Gastrocnemius medialis (tissue), 4 donors: ENCODE data around the gene CEP170B. TPM values are rescaled to one million over a fixed set of nuclear protein-coding genes. Genes with fewer than 3 reads are reported as not detected.

Experiments
- ATAC-seq, 2 donors: fragments of 150-250 bp; one replicate each; pipeline ENCODE4 v1.9.1; 2016
- DNase-seq, 2 donors: peaks; one replicate each; pipeline ENCODE4 v3.0.0-alpha.2; 2019
- H3K27ac ChIP-seq, 4 donors: fragments of 200-600 bp; sonication (generic); 1 replicate in 1 of 4; 2 replicates in 3 of 4; pipeline ENCODE4 v1.5.1; 2016 to 2018; ENCODE audit warnings: mild to moderate bottlenecking in 2 of 4, moderate library complexity in 1 of 4
- H3K27me3 ChIP-seq, 3 donors: fragments of 200-600 bp; sonication (generic) in 2 of 3; 1 replicate in 1 of 3; 2 replicates in 2 of 3; pipeline versions ENCODE4 v1.5.1 to v1.6.0; 2016 to 2019; ENCODE audit warnings: mild to moderate bottlenecking in 1 of 3, moderate library complexity in 1 of 3
- H3K36me3 ChIP-seq, 2 donors: fragments of 200-600 bp; sonication (generic) in 1 of 2; one replicate each; pipeline ENCODE4 v1.5.1; 2017 to 2018
- H3K4me1 ChIP-seq, 2 donors: fragments of 200-600 bp; sonication (generic) in 1 of 2; one replicate each; pipeline ENCODE4 v1.5.1; 2016 to 2017; ENCODE audit warnings: mild to moderate bottlenecking in 2 of 2
- H3K4me3 ChIP-seq, 4 donors: fragments of 200-600 bp; sonication (generic) in 3 of 4; 1 replicate in 1 of 4; 2 replicates in 3 of 4; pipeline ENCODE4 v1.5.1; 2016 to 2019; ENCODE audit warnings: mild to moderate bottlenecking in 2 of 4
- H3K9me3 ChIP-seq, 3 donors: fragments of 200-600 bp; sonication (generic) in 2 of 3; 1 replicate in 1 of 3; 2 replicates in 2 of 3; pipeline ENCODE4 v1.5.1; 2016 to 2019
- CTCF ChIP-seq, 5 experiments: fragments of 450-650 bp in 3 of 5; fragments of 200-600 bp in 2 of 5; sonication (generic) in 2 of 5; IDR thresholded peaks in 4 of 5; conservative IDR thresholded peaks in 1 of 5; 1 replicate in 4 of 5; 2 replicates in 1 of 5; pipeline ENCODE4 v1.5.1; 2016 to 2019; ENCODE audit warnings: antibody characterized with exemption in 5 of 5, mild to moderate bottlenecking in 3 of 5, moderate library complexity in 3 of 5
- POLR2A ChIP-seq, 2 donors: fragments of 450-650 bp; IDR thresholded peaks; one replicate each; pipeline ENCODE4 v1.6.1; 2017; ENCODE audit warnings: antibody characterized with exemption in 2 of 2, mild to moderate bottlenecking in 2 of 2, moderate library complexity in 2 of 2
- in situ Hi-C, 4 donors: fragments of 200-750 bp; cut with MboI; loops; one replicate each; pipeline versions ENCODE4 v1.15.0 to v1.8.0; 2017; ENCODE audit warnings: low sequenced_read_pairs in 4 of 4
- intact Hi-C: fragments of 100-400 bp; cut with DNase I; formaldehyde crosslinking; loops from one replicate; pipeline ENCODE4 v1.15.1; 2023; ENCODE audit warnings: low total_unique reads
- total RNA-seq, 4 donors: library from RNA; depleted of rRNA; stranded (reverse); fragments of >200 nt; gene quantifications; one replicate each; pipeline versions ENCODE4 v1.1.0 to v1.2.3, GENCODE V29; 2016

Gene CEP170B
- total RNA-seq, 4 donors from 2014 or later = 4.5 to 13.0 (median 7.1) TPM

- Histone ChIP-seq H3K9me3 (no peaks in the 10 kb centered on the region), H3K4me3 (no peak overlapping the region), H3K27me3 (peaks cover 0 to 4% (median 3%) of the 10 kb centered on the region in 3 donors), H3K36me3 (no peaks in the 10 kb centered on the region), H3K4me1 (peaks cover 0 to 18% of the 10 kb centered on the region in 2 donors), H3K27ac (no peak overlapping the region)
- TF ChIP-seq POLR2A (IDR thresholded peaks at IDR 0.05) = no peak
- no peak for TF ChIP-seq CTCF (IDR thresholded peaks at IDR 0.05 in 4 of 5, conservative IDR thresholded peaks at IDR 0.05 in 1 of 5)
- in situ Hi-C loops (loop anchor here in 3 of 4 donors (5.0 kb wide), 1 partner anchor 56 kb away; no protein-coding TSS in a partner anchor), intact Hi-C loops (no loop called here)
- DNase-seq = no peak
- ATAC-seq = no peak
These were observed 42.0 kb upstream of the CEP170B start for GRCh38 chr14:104822821-104823615.

- H3K36me3 ChIP-seq = no peaks in the 10 kb centered on the region
- DNase-seq = no peak
- H3K27me3 ChIP-seq = peaks cover 0 to 4% (median 3%) of the 10 kb centered on the region in 3 donors
- no peak for TF ChIP-seq POLR2A (IDR thresholded peaks at IDR 0.05)
- no peak for TF ChIP-seq CTCF (IDR thresholded peaks at IDR 0.05 in 4 of 5, conservative IDR thresholded peaks at IDR 0.05 in 1 of 5)
- ATAC-seq = no peak
- in situ Hi-C loops = loop anchor here in 3 of 4 donors (5.0 kb wide), 1 partner anchor 57 kb away; no protein-coding TSS in a partner anchor
- H3K9me3 ChIP-seq = no peaks in the 10 kb centered on the region
- H3K27ac ChIP-seq = no peak overlapping the region
- H3K4me1 ChIP-seq = peaks cover 0 to 18% of the 10 kb centered on the region in 2 donors
- no peak overlapping the region for H3K4me3 ChIP-seq
- intact Hi-C loops = no loop called here
These were observed 40.6 kb upstream of the CEP170B start for GRCh38 chr14:104824353-104824997.

- Histone ChIP-seq H3K9me3 (no peaks in the 10 kb centered on the region), H3K36me3 (no peaks in the 10 kb centered on the region), H3K27ac (peak overlapping the region in 1 of 4 donors; percentile 26), H3K4me1 (peaks cover 0 to 18% of the 10 kb centered on the region in 2 donors), H3K27me3 (peaks cover 0 to 4% (median 3%) of the 10 kb centered on the region in 3 donors), H3K4me3 (peak overlapping the region; percentile 56 to 76 (median 62))
- ATAC-seq (peak; percentile 94 to 95), DNase-seq (peak; percentile 71 to 81)
- in situ Hi-C loops = no loop called here
- intact Hi-C loops = loop anchor here (1.0 to 5.0 kb wide), 3 partner anchors 26 to 196 kb away; partner anchors contain the start of gene CDCA4
- TF ChIP-seq CTCF (IDR thresholded peaks at IDR 0.05 in 4 of 5, conservative IDR thresholded peaks at IDR 0.05 in 1 of 5) (peak; percentile 46 to 95 (median 87)), POLR2A (IDR thresholded peaks at IDR 0.05) (no peak)
These were observed 38.7 kb upstream of the CEP170B start for GRCh38 chr14:104826189-104826860.

DNA sequence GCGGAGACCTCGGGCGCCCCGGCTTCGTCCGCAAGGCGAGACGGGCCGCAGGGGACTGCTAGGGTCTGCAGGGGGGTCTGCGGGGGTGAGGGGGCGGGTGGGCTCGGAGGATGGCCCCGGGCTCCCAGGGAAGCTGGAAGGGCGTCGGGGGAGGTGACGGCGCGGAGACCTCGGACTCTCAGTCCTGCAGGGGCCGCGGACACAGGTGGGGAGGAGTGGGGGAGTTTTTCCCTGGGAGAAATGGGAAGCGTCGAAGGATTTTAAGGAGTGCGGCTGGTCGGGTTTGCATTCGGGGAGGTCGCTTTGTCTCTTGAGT lies 38.2 kb upstream of the CEP170B start:
- peaks cover 0 to 4% (median 3%) of the 10 kb centered on the region in 3 donors for H3K27me3 ChIP-seq
- ATAC-seq = no peak
- TF ChIP-seq POLR2A (IDR thresholded peaks at IDR 0.05) (no peak), CTCF (IDR thresholded peaks at IDR 0.05 in 4 of 5, conservative IDR thresholded peaks at IDR 0.05 in 1 of 5) (no peak)
- intact Hi-C loops (loop anchor here (1.0 to 5.0 kb wide), 3 partner anchors 27 to 195 kb away; partner anchors contain the start of gene CDCA4), in situ Hi-C loops (no loop called here)
- no peaks in the 10 kb centered on the region for H3K9me3 ChIP-seq
- peaks cover 0 to 18% of the 10 kb centered on the region in 2 donors for H3K4me1 ChIP-seq
- H3K36me3 ChIP-seq = no peaks in the 10 kb centered on the region
- no peak for DNase-seq
- H3K27ac ChIP-seq = no peak overlapping the region
- peak overlapping the region; percentile 56 to 69 (median 62) for H3K4me3 ChIP-seq
